Smooth muscle cell of the pulmonary artery (primary cell): ENCODE measurements around the gene TAF7L. TPM values are rescaled to one million over a fixed set of nuclear protein-coding genes. Genes with fewer than 3 reads are reported as not detected.

Experiments
- total RNA-seq: library from RNA; depleted of rRNA; stranded (reverse); fragments of >200 nt; gene quantifications from 2 replicates; pipeline ENCODE4 v1.2.3, GENCODE V29; 2014

The TAF7L gene, protein sequence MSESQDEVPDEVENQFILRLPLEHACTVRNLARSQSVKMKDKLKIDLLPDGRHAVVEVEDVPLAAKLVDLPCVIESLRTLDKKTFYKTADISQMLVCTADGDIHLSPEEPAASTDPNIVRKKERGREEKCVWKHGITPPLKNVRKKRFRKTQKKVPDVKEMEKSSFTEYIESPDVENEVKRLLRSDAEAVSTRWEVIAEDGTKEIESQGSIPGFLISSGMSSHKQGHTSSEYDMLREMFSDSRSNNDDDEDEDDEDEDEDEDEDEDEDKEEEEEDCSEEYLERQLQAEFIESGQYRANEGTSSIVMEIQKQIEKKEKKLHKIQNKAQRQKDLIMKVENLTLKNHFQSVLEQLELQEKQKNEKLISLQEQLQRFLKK
- total RNA-seq, result 0.20 and 0.26 TPM in 2 replicates

DNA sequence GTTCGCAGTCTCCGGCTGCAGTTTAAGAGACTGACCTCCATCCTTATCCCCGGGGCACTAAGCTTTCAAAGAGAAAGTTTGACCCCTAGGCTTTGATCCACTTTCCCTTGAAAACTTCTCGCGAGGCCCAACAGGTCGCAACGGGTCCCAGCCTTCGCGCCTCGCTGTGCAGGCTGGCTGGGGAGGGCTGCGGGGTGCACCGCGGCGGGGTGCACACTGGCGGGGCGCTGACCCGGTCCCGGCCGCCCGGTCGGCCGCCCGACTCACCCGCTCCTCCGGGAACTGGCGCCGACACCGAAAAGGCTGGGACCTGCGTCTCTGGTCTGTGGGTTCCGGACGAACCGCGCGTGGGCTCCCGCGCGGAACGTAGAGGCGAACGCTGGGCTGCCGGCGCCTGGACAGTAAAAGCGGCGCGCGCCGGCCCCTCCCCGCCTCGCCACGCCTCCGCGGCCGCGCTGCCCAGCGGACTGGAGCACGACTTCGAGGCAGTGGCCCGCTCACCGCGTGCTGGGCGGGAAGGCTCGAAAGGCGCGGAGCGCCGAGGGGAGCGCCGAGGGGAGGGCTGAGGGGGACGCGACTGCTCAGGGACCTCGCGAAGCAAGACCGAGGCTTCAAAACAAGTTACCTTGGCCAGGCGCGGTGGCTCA lies at the start of gene TAF7L:
TAF7L (minus strand) TSS at position 378 of the 647 bp plus-strand sequence. CDS start 3,791 bp downstream, outside the sequence.

GRCh38 chrX:101219116-101219863 lies 71.8 kb downstream of the TAF7L start, which contains the start of gene DRP2:
Gene DRP2, plus strand, starts transcription at chrX:101219786. Its CDS starts 11,862 bp downstream, at chrX:101231648.

Other genes with a start within 250 kb of the TAF7L start
- 13.0 and 14.9 TPM in 2 replicates for gene TRMT2B, start 239.2 kb downstream of the TAF7L start, total RNA-seq
- gene TMEM35A, start 212.5 kb downstream of the TAF7L start, total RNA-seq, result 5.5 and 7.2 TPM in 2 replicates
- gene CENPI, start 193.1 kb downstream of the TAF7L start, total RNA-seq, result 5.0 and 7.8 TPM in 2 replicates
- gene DRP2, start 71.5 kb downstream of the TAF7L start, total RNA-seq, result 1.0 and 1.8 TPM in 2 replicates
- 4.0 and 4.1 TPM in 2 replicates for gene TIMM8A, start 57.4 kb upstream of the TAF7L start, total RNA-seq
- not detected in 2 replicates for gene BTK, start 94.9 kb upstream of the TAF7L start, total RNA-seq
- 381 and 482 TPM in 2 replicates for gene RPL36A, start 99.7 kb upstream of the TAF7L start, total RNA-seq
- gene GLA, start 116.6 kb upstream of the TAF7L start, total RNA-seq, result 18.3 and 23.0 TPM in 2 replicates
- 55.9 and 72.3 TPM in 2 replicates for gene HNRNPH2, start 116.9 kb upstream of the TAF7L start, total RNA-seq
- 4.4 and 7.3 TPM in 2 replicates for gene ARMCX4, start 194.1 kb upstream of the TAF7L start, total RNA-seq